GM19438 (cell line): ENCODE results near the gene FBXL13.
"Not testable (repeated sequence)": the region's sequence is repeated elsewhere in the genome, so short reads cannot be mapped to it uniquely, and the experiment has no call there.

Experiments used
- ATAC-seq: cut with Tn5 transposase; IDR thresholded peaks from one replicate; pipeline ENCODE4 v1.9.1; 2021; ENCODE audit warnings: low read depth; ENCODE audit not compliant: unreplicated experiment

Gene FBXL13

DNA sequence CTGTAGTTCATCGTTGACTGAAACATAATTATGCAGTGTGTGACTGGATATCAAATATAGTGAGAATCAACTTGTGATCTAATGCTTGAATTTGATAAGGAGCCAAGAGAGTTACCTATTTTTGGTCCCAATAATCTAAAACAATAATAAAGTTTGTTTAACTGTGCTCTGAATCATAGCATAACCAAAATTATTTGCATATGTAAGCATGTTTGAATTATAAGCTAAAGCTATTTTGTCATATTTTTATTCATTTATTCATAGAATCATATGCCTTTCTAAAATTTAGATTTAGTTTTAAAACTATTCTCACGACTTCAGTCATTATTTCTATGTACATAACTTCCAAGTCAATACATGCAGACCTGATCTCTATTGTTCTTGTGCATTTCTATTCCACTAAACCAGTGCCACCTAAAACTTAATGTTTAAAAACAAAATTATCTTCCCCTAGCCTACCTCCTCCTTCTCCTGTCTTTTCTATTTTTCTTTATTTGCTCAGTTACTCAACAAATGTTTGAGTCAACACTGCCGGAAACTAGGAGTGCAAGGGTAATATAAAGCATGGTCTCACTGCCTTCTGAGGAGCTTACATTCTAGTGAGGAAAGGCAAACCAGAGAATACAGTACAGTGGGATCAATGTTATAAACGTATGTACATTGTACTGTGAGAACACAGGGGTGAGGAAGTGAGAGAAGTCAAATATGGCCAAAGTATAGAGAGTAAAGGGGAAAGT is 284.1 kb downstream of the FBXL13 start:
- not testable (repeated sequence) for ATAC-seq

DNA sequence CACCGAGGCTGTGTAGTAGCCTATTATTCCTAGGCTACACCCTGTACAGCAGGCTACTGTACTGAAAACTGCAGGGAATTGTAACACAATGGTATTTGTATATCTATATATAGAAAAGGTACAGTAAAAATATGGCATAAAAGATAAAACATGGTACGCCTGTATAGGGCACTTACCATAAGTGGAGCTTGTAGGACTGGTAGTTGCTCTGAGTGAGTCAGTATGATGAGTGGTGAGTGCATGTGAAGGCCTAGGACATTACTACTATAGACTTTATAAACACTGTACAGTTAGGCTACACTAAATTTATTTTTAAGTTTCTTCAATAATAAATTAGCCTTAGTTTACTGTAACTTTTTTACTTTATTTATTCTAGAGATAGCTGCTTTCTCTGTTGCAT is 285.8 kb downstream of the FBXL13 start:
- ATAC-seq, result not testable (repeated sequence)

DNA sequence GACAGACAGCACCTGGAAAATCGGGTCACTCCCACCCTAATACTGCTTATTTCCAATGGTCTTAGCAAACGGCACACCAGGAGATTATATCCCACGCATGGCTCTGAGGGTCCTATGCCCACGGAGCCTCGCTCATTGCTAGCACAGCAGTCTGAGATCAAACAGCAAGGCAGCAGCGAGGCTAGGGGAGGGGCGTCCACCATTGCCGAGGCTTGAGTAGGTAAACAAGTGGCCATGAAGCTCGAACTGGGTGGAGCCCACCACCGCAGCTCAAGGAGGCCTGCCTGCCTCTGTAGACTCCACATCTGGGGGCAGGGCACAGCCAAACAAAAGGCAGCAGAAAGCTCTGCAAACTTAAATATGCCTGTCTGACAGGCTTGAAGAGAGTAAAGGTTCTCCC is 293.7 kb downstream of the FBXL13 start:
- not testable (repeated sequence) for ATAC-seq

DNA sequence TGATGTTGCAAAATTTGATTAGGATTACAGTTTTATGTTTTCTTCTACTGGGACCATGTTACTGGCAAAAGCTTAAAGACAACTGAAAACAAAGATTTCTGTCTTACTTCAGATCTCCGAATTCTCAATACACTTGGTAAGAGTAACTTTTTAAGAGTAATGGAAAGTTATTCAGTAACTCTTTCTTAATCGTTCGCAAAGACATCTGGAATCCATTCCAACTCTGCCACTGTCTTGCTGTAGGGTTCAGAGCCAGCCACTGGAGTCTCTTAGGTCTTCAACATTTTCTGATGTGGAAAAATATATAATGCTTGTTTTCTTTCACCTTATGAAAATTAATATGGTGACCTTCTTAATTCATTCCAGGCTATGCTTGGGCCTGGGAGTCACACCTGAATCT is 295.9 kb downstream of the FBXL13 start:
- not testable (repeated sequence) for ATAC-seq

DNA sequence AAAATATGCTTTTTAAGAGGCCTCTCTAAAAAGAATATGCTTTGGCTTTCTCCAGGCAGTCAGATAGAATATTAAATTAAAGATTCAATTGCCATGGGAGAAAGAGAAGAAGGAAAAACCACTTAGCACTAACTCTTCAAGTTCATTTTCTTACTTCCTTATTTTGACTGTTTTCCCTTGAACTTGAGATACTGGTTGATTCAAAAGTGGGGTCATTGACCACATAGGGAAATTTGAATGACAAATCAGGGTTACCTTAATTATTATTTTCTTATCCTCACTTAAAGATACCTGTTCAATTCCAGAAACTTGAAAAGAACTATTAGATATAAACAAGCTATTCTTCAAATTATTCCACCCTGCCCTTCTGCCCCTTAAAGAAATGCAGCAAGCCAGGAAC is 298.4 kb downstream of the FBXL13 start:
- ATAC-seq, result not testable (repeated sequence)

DNA sequence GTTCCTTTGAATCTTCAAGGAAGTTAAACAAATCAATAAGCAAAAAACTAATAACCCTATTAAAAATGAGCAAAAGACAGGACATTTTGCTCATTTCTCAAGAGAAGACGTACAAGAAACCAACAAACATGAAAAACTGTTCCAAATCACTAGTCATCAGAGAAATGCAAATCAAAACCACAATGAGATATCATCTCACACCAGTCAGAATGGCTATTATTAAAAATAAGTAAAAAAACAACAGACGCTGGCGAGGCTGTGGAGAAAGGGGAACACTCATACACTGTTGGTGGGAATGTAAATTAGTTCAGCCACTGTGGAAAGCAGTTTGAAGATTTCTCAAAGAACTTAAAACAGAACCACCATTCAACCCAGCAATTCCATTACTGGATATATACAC is 304.1 kb downstream of the FBXL13 start:
- not testable (repeated sequence) for ATAC-seq

DNA sequence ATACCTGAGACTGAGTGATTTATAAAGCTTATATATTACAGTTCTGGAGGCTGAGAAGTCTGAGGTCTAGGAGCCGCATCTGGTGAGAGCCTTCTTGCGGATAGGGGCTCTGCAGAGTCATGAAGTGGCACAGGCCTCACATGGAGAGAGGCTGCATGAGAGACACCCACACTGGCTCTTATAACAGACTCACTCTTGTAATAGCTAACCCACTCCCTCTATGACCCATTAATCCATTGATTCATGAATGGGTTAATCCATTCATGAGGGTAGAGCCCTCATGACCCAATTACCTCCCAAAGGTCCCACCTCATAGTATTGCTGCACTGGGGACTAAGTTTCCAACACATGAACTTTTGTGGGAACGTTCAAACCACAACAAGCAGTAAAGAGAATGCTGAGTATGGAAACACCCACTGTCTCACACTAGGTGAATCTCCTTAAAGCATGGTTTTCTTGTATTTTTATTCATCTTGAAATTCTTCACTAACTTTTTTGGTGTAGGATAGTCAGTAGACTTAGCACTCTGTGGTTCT is 304.9 kb downstream of the FBXL13 start:
- not testable (repeated sequence) for ATAC-seq

DNA sequence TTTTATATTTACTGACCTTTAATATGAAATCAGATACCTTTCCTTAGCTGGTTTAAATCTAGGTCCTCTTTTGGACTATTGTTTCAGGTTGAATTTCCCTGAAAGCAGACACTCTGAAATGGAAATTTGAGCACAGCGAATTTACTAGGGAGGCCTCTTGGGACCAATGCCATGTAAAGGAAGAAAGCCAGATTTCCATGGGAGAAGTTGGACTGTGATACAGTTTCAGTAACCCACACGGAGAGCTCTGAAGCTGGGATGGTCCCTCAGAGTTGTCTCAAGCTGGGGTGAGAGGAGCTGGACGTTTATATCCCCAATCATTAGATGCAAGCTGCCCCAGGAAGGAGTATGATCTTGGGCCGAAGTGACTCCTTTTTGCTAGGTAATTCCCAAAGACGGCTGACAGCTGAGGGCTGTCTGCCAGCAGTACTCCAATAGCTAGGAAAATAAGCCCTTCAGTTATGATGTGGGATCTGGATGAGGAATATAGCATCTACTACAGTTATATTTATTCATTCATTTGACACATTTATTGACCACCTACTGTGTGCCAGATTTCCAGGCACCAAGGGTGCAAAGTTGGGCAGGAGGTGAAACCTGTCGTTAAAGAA is 311.2 kb downstream of the FBXL13 start:
- ATAC-seq, result not testable (repeated sequence)
